ENCODE data around the gene ZNF777. TPM values are rescaled to one million over a fixed set of nuclear protein-coding genes. Genes with fewer than 3 reads are reported as not detected.

Gene ZNF777
- total RNA-seq, result 1 to 10 TPM; 4.0 to 8.0 (median 6.1) TPM
- 1 to 10 TPM; 5.3 to 7.3 TPM for polyA plus RNA-seq

DNA sequence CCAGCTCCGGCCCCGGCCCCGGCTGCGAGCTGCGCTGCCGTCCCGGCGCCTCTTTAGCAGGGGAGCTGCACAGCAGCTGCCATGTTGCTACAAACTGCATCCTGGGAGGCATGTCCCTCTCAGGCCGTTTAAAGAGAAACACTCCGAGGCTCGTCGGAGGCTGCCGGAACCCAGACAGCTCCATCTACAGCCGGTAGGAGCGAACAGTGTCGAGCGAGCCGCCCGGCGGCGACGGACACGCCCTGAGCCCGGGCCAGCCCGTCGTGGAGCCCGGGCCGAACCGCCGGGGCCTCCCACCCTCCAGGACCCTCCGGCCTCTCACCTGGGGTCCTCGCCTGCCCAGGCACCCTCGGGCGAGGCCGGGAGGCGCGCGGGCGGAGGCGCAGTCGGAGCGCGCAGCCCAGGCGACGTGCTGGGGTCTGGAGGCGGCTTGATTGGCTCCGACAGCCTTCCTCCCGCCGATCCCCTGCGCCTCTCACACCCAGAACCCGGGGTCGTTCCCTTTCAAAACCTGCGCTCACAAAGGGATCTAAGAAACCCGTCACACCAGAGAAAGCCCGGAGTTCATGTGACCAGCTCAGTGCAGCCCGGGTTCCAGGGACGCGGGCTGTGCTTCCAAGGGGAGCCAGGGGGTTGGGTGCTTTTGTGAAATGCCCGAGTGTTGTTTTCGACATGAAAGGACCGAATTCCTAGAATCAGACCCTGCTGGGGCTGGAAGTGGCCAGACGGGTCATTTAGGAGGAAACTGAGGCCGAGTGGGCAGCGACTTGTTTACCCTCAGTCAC is at the start of gene ZNF777:
Gene ZNF777 (minus strand): TSS at position 570 of the 785 bp plus-strand sequence. CDS start 5,040 bp downstream, outside the sequence.
- H3K27me3 ChIP-seq, result peaks cover 0 to 7% (median 0%) of the 10 kb centered on the region in 4 donors
- ATAC-seq (peak; percentile 99 to 100 (median 100)), FAIRE-seq (no peak), DNase-seq (peak; percentile 80 to 95 (median 85))
- H3K9me3 ChIP-seq, result no peaks in the 10 kb centered on the region
- intact Hi-C loops (cut with DNase I), result no loop called here
- H3K4me1 ChIP-seq, result peaks cover 0 to 12% (median 6%) of the 10 kb centered on the region in 3 donors
- 0% methylated on average over 62 to 64 of the region's 64 CpGs for WGBS, 2 donors
- peak within 1 kb of the TSS; percentile 59 to 88 (median 78) for H3K4me3 ChIP-seq
- H3K27ac ChIP-seq, result peak within 1 kb of the TSS in 3 of 4 donors; percentile 29 to 71 (median 58)
- TF ChIP-seq CTCF (IDR thresholded peaks at IDR 0.05), result peak; percentile 30 to 54 (median 44)
- no peaks in the 10 kb centered on the region for H3K36me3 ChIP-seq

GRCh38 chr7:149510248-149510647 is 49.4 kb upstream of the ZNF777 start:
- peaks cover 0 to 3% (median 0%) of the 10 kb centered on the region in 4 donors for H3K9me3 ChIP-seq

DNA sequence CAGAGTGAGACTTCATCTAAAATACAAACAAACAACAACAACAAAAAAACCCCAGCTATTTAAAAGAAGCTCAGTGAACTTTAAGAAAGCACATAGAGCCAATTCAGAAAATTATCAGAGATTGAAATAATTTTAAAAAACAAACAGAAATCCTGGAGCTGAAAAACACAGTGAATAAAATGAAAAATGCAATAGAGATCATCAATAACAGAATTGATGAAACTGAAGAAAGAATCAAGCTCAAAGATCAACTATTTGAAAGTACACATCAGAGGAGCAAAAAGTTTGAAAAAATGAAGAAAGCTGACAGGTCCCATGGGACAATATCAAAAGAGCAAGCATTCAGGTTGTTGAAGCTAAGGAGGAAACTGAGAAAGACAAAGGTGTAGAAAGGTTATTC is 48.9 kb upstream of the ZNF777 start:
- no peak overlapping the region for H3K4me3 ChIP-seq
- peaks cover 0 to 3% (median 0%) of the 10 kb centered on the region in 4 donors for H3K9me3 ChIP-seq
- TF ChIP-seq CTCF (IDR thresholded peaks at IDR 0.05), result no peak
- ATAC-seq (no peak), DNase-seq (no peak), FAIRE-seq (no peak)
- H3K36me3 ChIP-seq, result no peaks in the 10 kb centered on the region
- H3K27ac ChIP-seq, result no peak overlapping the region
- H3K27me3 ChIP-seq, result no peaks in the 10 kb centered on the region
- no peaks in the 10 kb centered on the region for H3K4me1 ChIP-seq
- intact Hi-C loops (cut with DNase I), result no loop called here

More at GRCh38 chr7:149510248-149510647, 49.4 kb upstream of the ZNF777 start:
- intact Hi-C loops (cut with DNase I), result no loop called here
- no peak for TF ChIP-seq CTCF (IDR thresholded peaks at IDR 0.05)
- Histone ChIP-seq H3K4me1 (no peaks in the 10 kb centered on the region), H3K27ac (no peak overlapping the region), H3K36me3 (no peaks in the 10 kb centered on the region), H3K4me3 (no peak overlapping the region), H3K27me3 (no peaks in the 10 kb centered on the region)
- DNase-seq, result no peak
- ATAC-seq, result no peak
- FAIRE-seq, result no peak

- FAIRE-seq, result no peak
- intact Hi-C loops (cut with DNase I), result no loop called here
Observed at GRCh38 chr7:149505551-149505950, 44.7 kb upstream of the ZNF777 start.

More at GRCh38 chr7:149505551-149505950, 44.7 kb upstream of the ZNF777 start:
- no peaks in the 10 kb centered on the region for H3K4me1 ChIP-seq
- no peaks in the 10 kb centered on the region for H3K27me3 ChIP-seq
- ATAC-seq (no peak), DNase-seq (no peak)
- H3K27ac ChIP-seq, result no peak overlapping the region
- H3K9me3 ChIP-seq, result peaks cover 0 to 3% (median 0%) of the 10 kb centered on the region in 4 donors
- no peaks in the 10 kb centered on the region for H3K36me3 ChIP-seq
- no peak overlapping the region for H3K4me3 ChIP-seq
- no peak for TF ChIP-seq CTCF (IDR thresholded peaks at IDR 0.05)

Measured in pancreas (tissue), 10 donors.